Activated B cell treated with CpG ODN at 0.5 μM for 24 hours (primary cell): ENCODE results near the gene ATF6B. TPM values are rescaled to one million over a fixed set of nuclear protein-coding genes. Genes with fewer than 3 reads are reported as not detected.
"Not testable (repeated sequence)": the region's sequence is repeated elsewhere in the genome, so short reads cannot be mapped to it uniquely, and the experiment has no call there.

Source experiments
- ATAC-seq: fragments of 200-7000 bp; cut with Tn5 transposase; one replicate; pipeline ENCODE4 v1.10.0; 2021; ENCODE audit warnings: low read depth, mild to moderate bottlenecking, moderate library complexity
- CTCF ChIA-PET: fragments of 350-600 bp; sonication (Branson Sonifier 250); formaldehyde crosslinking; loops from one replicate; lab custom pipeline; 2021; ENCODE audit warnings: antibody characterized with exemption; lab: Charles Lee
- POLR2A ChIA-PET: fragments of 350-600 bp; sonication (Branson Sonifier 250); formaldehyde crosslinking; loops from one replicate; lab custom pipeline; 2021; ENCODE audit warnings: antibody characterized with exemption; lab: Charles Lee
- DNase-seq: peaks from one replicate; pipeline ENCODE4 v3.0.0; 2022
- H3K27ac Mint-ChIP-seq: one replicate; pipeline ENCODE4 v1.8.0; 2020; ENCODE audit warnings: mixed read lengths
- H3K27me3 Mint-ChIP-seq: one replicate; pipeline ENCODE4 v1.8.0; 2021; ENCODE audit warnings: mixed read lengths
- H3K36me3 Mint-ChIP-seq: one replicate; pipeline ENCODE4 v1.8.0; 2021; ENCODE audit warnings: low read depth, mixed read lengths
- H3K4me1 Mint-ChIP-seq: one replicate; pipeline ENCODE4 v1.8.0; 2021; ENCODE audit warnings: mixed read lengths
- H3K4me3 Mint-ChIP-seq: one replicate; pipeline ENCODE4 v1.8.0; 2020; ENCODE audit warnings: mild to moderate bottlenecking, mixed read lengths
- H3K9me3 Mint-ChIP-seq: one replicate; pipeline ENCODE4 v1.8.0; 2020; ENCODE audit warnings: mixed read lengths
- CTCF ChIP-seq: fragments of 200-600 bp; IDR thresholded peaks from one replicate; pipeline ENCODE4 v1.8.0; 2022; ENCODE audit warnings: antibody characterized with exemption, mild to moderate bottlenecking
- intact Hi-C: fragments of 100-400 bp; cut with micrococcal nuclease; formaldehyde crosslinking; loops from one replicate; pipeline ENCODE4 v1.15.1; 2024
- total RNA-seq: library from RNA; stranded (reverse); gene quantifications from 2 replicates; pipeline ENCODE4 v1.2.3, GENCODE V29; 2022

The ATF6B gene
- total RNA-seq, 1 donor from 2014 or later: 148 TPM

- Mint-ChIP-seq H3K36me3 (peaks cover 10% of the 10 kb centered on the region), H3K9me3 (no peaks in the 10 kb centered on the region), H3K4me1 (peaks cover 14% of the 10 kb centered on the region), H3K27ac (no peak overlapping the region), H3K27me3 (peaks cover 36% of the 10 kb centered on the region), H3K4me3 (no peak overlapping the region)
- DNase-seq: no peak
- ChIA-PET CTCF (no interaction called here), POLR2A (no interaction called here)
- intact Hi-C loops: no loop called here
- no peak for ATAC-seq
- no peak for TF ChIP-seq CTCF
These were observed 19.3 kb downstream of the ATF6B start for GRCh38 chr6:32108727-32109113.

DNA sequence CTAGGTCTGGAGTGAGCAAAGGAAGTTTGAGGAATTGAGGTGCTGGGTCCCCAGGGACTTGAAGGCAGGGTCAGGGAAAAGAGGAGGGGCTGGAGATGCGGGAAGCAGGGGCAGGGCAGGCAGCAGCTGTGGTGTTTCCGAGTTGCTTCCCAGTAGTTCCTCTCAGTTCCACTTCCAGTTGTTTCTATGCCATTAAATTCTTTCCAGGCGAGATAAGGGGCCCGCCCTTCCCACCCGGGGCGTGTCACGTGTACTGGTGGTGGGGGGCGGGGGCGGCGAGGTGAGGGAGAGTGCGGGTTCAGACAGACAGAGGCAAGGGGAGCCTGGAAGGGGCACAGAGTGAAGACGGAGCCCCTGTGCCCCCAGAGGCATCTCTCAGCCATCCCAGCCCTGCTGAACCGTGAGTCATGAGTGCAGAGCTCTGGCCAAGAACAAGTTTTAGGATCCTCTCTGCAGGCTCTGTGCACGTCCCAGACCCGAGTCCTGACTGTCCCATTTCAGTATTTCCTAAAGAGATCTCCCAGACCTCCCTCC lies 19.9 kb downstream of the ATF6B start:
- CTCF ChIA-PET: interaction anchor here (0.6 kb wide), 1 partner anchor 663 kb away, joined by 7 read pairs; no protein-coding TSS in a partner anchor
- H3K4me3 Mint-ChIP-seq: no peak overlapping the region
- no peaks in the 10 kb centered on the region for H3K9me3 Mint-ChIP-seq
- DNase-seq (no peak), ATAC-seq (no peak)
- peaks cover 38% of the 10 kb centered on the region for H3K27me3 Mint-ChIP-seq
- H3K27ac Mint-ChIP-seq: no peak overlapping the region
- H3K4me1 Mint-ChIP-seq: peaks cover 14% of the 10 kb centered on the region
- TF ChIP-seq CTCF: no peak
- peaks cover 10% of the 10 kb centered on the region for H3K36me3 Mint-ChIP-seq
- POLR2A ChIA-PET: no interaction called here
- intact Hi-C loops: no loop called here

DNA sequence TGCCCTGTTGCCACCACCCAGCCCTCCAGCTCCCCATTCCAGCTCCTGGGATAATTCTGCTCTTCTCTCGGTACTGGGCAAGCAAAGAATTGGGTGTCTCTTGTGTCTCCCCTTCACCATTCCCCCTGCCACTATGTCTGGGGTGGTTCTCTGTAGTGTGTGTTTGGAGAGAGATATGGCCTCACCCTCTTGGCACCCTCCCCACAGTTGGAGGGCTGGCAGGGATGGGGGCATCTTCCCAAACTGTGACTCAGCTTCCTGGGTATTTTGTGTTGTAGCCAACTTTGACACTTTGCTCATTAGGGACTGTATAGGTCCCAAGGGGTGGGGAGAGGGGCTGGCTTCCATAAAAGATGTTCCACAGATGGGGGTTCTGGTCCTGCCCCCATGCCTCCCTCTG lies 20.6 kb downstream of the ATF6B start:
- peaks cover 38% of the 10 kb centered on the region for H3K27me3 Mint-ChIP-seq
- H3K4me1 Mint-ChIP-seq: peaks cover 14% of the 10 kb centered on the region
- ATAC-seq (no peak), DNase-seq (no peak)
- H3K9me3 Mint-ChIP-seq: no peaks in the 10 kb centered on the region
- intact Hi-C loops: no loop called here
- no peak for TF ChIP-seq CTCF
- no peak overlapping the region for H3K4me3 Mint-ChIP-seq
- no peak overlapping the region for H3K27ac Mint-ChIP-seq
- peaks cover 8% of the 10 kb centered on the region for H3K36me3 Mint-ChIP-seq
- POLR2A ChIA-PET: no interaction called here
- CTCF ChIA-PET: no interaction called here

DNA sequence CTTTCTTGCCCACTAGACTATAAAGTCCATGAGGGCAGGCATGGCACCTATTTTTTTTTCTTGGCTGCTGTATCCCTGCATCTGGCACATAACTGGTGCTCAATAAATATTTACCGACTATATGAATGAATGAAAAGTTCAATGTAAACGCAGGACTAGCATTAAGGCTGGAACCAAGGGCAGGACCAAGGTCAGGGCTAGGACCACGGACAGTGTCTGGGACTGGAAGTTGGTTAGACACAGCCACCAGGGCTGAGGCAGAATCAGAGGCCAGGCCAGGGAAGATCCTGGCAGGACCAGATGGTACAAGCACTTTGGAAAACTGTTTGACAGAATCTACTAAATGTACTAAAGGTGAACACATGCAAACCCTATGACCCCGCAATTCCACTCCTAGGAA lies 22.6 kb downstream of the ATF6B start:
- no peaks in the 10 kb centered on the region for H3K36me3 Mint-ChIP-seq
- H3K27me3 Mint-ChIP-seq: peaks cover 40% of the 10 kb centered on the region
- no peak overlapping the region for H3K4me3 Mint-ChIP-seq
- H3K4me1 Mint-ChIP-seq: peaks cover 14% of the 10 kb centered on the region
- ChIA-PET POLR2A (no interaction called here), CTCF (no interaction called here)
- TF ChIP-seq CTCF: no peak
- no peak for ATAC-seq
- DNase-seq: no peak
- H3K27ac Mint-ChIP-seq: no peak overlapping the region
- H3K9me3 Mint-ChIP-seq: no peaks in the 10 kb centered on the region
- intact Hi-C loops: no loop called here

DNA sequence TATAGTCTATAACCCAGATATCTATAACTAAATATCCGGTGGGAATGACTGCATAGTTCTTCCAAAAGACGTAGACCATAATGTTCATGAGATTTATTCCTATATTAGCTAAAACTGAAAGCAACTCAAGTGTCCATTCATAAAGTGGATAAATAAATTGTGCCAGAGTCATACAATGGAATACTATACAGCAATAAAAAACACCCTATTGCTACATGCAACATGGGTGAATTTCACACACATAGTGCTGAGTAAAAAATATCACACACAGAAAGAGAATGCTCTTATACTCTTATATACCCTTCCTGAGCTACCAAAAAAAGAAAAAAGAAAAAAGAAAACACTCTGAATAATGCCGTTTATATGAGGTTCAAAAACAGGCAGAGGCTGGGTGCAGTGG lies 25.8 kb downstream of the ATF6B start:
- ChIA-PET CTCF (no interaction called here), POLR2A (no interaction called here)
- intact Hi-C loops: no loop called here
- Mint-ChIP-seq H3K9me3 (no peaks in the 10 kb centered on the region), H3K4me3 (no peak overlapping the region), H3K4me1 (no peaks in the 10 kb centered on the region), H3K27me3 (peaks cover 44% of the 10 kb centered on the region), H3K27ac (no peak overlapping the region), H3K36me3 (no peaks in the 10 kb centered on the region)
- ATAC-seq (no peak), DNase-seq (no peak)
- TF ChIP-seq CTCF: no peak

DNA sequence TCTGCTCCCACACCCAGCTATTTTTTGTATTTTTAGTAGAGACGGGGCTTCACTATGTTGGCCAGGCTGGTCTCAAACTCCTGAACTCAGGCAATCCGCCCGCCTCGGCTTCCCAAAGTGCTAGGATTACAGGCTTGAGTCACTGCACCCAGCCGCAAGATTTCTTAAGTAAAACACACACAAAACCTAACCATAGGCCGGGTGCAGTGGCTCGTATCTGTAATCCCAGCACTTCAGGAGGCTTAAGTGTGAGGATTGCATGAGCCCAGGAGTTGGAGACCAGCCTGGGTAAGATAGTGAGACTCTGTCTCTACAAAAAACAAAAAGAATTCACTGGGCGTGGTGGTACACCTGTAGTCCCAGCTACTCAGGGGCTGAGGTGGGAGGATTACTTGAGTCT lies 27.8 kb downstream of the ATF6B start:
- not testable (repeated sequence) for H3K36me3 Mint-ChIP-seq

More for the DNA sequence above, 27.8 kb downstream of the ATF6B start:
- intact Hi-C loops, H3K27ac Mint-ChIP-seq, H3K4me1 Mint-ChIP-seq, ATAC-seq, POLR2A ChIA-PET, DNase-seq, H3K9me3 Mint-ChIP-seq, H3K4me3 Mint-ChIP-seq: not testable (repeated sequence)
- CTCF ChIA-PET: interaction anchor here (1.3 kb wide), 1 partner anchor 19 kb away, joined by 5 read pairs; no protein-coding TSS in a partner anchor
- H3K27me3 Mint-ChIP-seq: peaks cover 39% of the 10 kb centered on the region
